HCT116 (cell line): ENCODE data around the gene AKR7A2. TPM values are rescaled to one million over a fixed set of nuclear protein-coding genes. Genes with fewer than 3 reads are reported as not detected.

Experiments used
- ATAC-seq: fragments of 200-7000 bp; cut with Tn5 transposase; 2 replicates; pipeline ENCODE4 v1.9.1; 2020; ENCODE audit warnings: mild to moderate bottlenecking, moderate library complexity
- BruUV-seq: library from RNA; stranded (reverse); fragments of 400-500 nt; replicated peaks from 2 replicates; lab custom pipeline; 2021; lab: Mats Ljungman, UMichigan
- CTCF ChIA-PET: fragments of 300-600 bp; sonication (Branson Sonifier 250); formaldehyde crosslinking; loops from one replicate; lab custom pipeline; 2021; ENCODE audit warnings: antibody characterized with exemption; lab: Charles Lee
- POLR2A ChIA-PET: fragments of 300-600, 350-600 bp; sonication (Branson Sonifier 250); formaldehyde crosslinking; loops from one replicate; lab custom pipeline; 2021; ENCODE audit warnings: antibody characterized with exemption; lab: Charles Lee
- RAD21 ChIA-PET, 2 experiments: fragments of 300-600 bp; sonication (Branson Sonifier 250); formaldehyde crosslinking; loops; one replicate each; lab custom pipeline; 2023; ENCODE audit warnings: low total read pairs in 2 of 2; ENCODE audit not compliant: uncharacterized antibody in 2 of 2, unreplicated experiment in 2 of 2, low non-redundant PET in 1 of 2; lab: Charles Lee
- DNase-seq: peaks from one replicate; pipeline ENCODE4 v3.0.0-alpha.2; 2010; ENCODE audit warnings: low read depth, low spot score
- H2AFZ ChIP-seq: fragments of 200-600 bp; shearing (Covaris generic), sonication (generic); 2 replicates; pipeline ENCODE4 v1.6.1; 2017; ENCODE audit warnings: low read depth, mixed run types, mixed read lengths, antibody characterized with exemption, low read length; ENCODE audit not compliant: poor library complexity, severe bottlenecking
- H3K27ac ChIP-seq: 2 replicates; pipeline ENCODE4 v1.5.1; 2012; ENCODE audit warnings: low read depth, low read length
- H3K27me3 ChIP-seq: fragments of 200-600 bp; sonication (generic); 2 replicates; pipeline ENCODE4 v1.6.1; 2016; ENCODE audit warnings: mixed run types, low read length, mixed read lengths; ENCODE audit not compliant: insufficient read depth
- H3K36me3 ChIP-seq, 2 experiments: fragments of 200-500 bp in 1 of 2; fragments of 200-600 bp in 1 of 2; sonication (Bioruptor generic) in 1 of 2; sonication (generic) in 1 of 2; 2 replicates each; pipeline versions ENCODE4 v1.5.1 to v1.6.1; 2014 to 2016; ENCODE audit warnings: low read length in 2 of 2, inconsistent platforms in 1 of 2, mixed read lengths in 1 of 2, mixed run types in 1 of 2; ENCODE audit not compliant: insufficient read depth in 2 of 2, control insufficient read depth in 1 of 2
- H3K4me1 ChIP-seq, 2 experiments: fragments of 200-600 bp in 1 of 2; sonication (generic) in 1 of 2; 2 replicates each; pipeline versions ENCODE4 v1.5.1 to v1.6.1; 2012 to 2017; ENCODE audit warnings: low read length in 2 of 2, inconsistent platforms in 1 of 2, mild to moderate bottlenecking in 1 of 2, mixed read lengths in 1 of 2, mixed run types in 1 of 2, moderate library complexity in 1 of 2; ENCODE audit not compliant: insufficient read depth in 2 of 2, control insufficient read depth in 1 of 2
- H3K4me2 ChIP-seq: fragments of 200-600 bp; sonication (generic); 2 replicates; pipeline ENCODE4 v1.6.1; 2017; ENCODE audit warnings: mixed run types, low read length, mixed read lengths
- H3K4me3 ChIP-seq, 2 experiments: fragments of 200-600 bp in 1 of 2; sonication (generic) in 1 of 2; replicated peaks in 1 of 2; 2 replicates each; pipeline ENCODE4 v1.5.1; 2011 to 2016; ENCODE audit warnings: low read length in 2 of 2, control low read depth in 1 of 2, low read depth in 1 of 2, mild to moderate bottlenecking in 1 of 2, mixed read lengths in 1 of 2, mixed run types in 1 of 2
- H3K79me2 ChIP-seq: fragments of 200-600 bp; sonication (generic); 2 replicates; pipeline ENCODE4 v1.6.1; 2017; ENCODE audit warnings: mild to moderate bottlenecking, mixed run types, low read length, moderate library complexity, mixed read lengths; ENCODE audit not compliant: insufficient read depth
- H3K9ac ChIP-seq: fragments of 200-600 bp; sonication (generic); 2 replicates; pipeline ENCODE4 v1.6.1; 2016; ENCODE audit warnings: low read length, mixed read lengths
- H3K9me2 ChIP-seq: fragments of 200-600 bp; sonication (generic), shearing (Covaris generic); 2 replicates; pipeline ENCODE4 v1.6.1; 2017; ENCODE audit warnings: mixed run types, mild to moderate bottlenecking, moderate library complexity; ENCODE audit not compliant: insufficient read depth
- H3K9me3 ChIP-seq, 2 experiments: fragments of 200-500 bp in 1 of 2; fragments of 200-600 bp in 1 of 2; sonication (Bioruptor generic) in 1 of 2; sonication (generic) in 1 of 2; 2 replicates each; pipeline ENCODE4 v1.6.1; 2014 to 2017; ENCODE audit warnings: low read length in 2 of 2, mixed read lengths in 2 of 2, inconsistent platforms in 1 of 2, low read depth in 1 of 2, mild to moderate bottlenecking in 1 of 2, mixed run types in 1 of 2, moderate library complexity in 1 of 2; ENCODE audit not compliant: control insufficient read depth in 1 of 2, insufficient read depth in 1 of 2
- H4K20me1 ChIP-seq: fragments of 200-600 bp; sonication (generic), shearing (Covaris generic); 2 replicates; pipeline ENCODE4 v1.6.1; 2017; ENCODE audit warnings: mixed run types, mild to moderate bottlenecking, moderate library complexity; ENCODE audit not compliant: insufficient read depth
- CBX3 ChIP-seq: IDR thresholded peaks from 2 replicates; pipeline ENCODE4 v1.6.1; 2012; ENCODE audit warnings: low read depth
- CEBPB ChIP-seq: IDR thresholded peaks from 2 replicates; pipeline ENCODE4 v1.6.1; 2012; ENCODE audit warnings: low read depth
- EGR1 ChIP-seq: IDR thresholded peaks from 2 replicates; pipeline ENCODE4 v1.6.1; 2012; ENCODE audit warnings: low read depth
- ELF1 ChIP-seq: IDR thresholded peaks from 2 replicates; pipeline ENCODE4 v1.6.1; 2012; ENCODE audit warnings: low read depth, borderline replicate concordance
- EZH2 ChIP-seq: fragments of 200-600 bp; sonication (generic); IDR thresholded peaks from 2 replicates; pipeline ENCODE4 v1.6.1; 2017; ENCODE audit warnings: antibody characterized with exemption, mixed run types
- EZH2phosphoT487 ChIP-seq: fragments of 200-600 bp; IDR thresholded peaks from 2 replicates; pipeline ENCODE4 v1.6.1; 2018; ENCODE audit warnings: antibody characterized with exemption, borderline replicate concordance
- FOSL1 ChIP-seq: IDR thresholded peaks from 2 replicates; pipeline ENCODE4 v1.6.1; 2012; ENCODE audit warnings: low read depth
- JUND ChIP-seq: IDR thresholded peaks from 2 replicates; pipeline ENCODE4 v1.6.1; 2012
- POLR2A ChIP-seq: IDR thresholded peaks from 2 replicates; pipeline ENCODE4 v1.7.0; 2011; ENCODE audit warnings: borderline replicate concordance; ENCODE audit not compliant: insufficient read depth, insufficient read length; ENCODE audit errors: extremely low read depth
- POLR2AphosphoS5 ChIP-seq: IDR thresholded peaks from 2 replicates; pipeline ENCODE4 v1.6.1; 2011; ENCODE audit warnings: mild to moderate bottlenecking, low read depth, low read length, moderate library complexity
- RAD21 ChIP-seq: IDR thresholded peaks from 2 replicates; pipeline ENCODE4 v1.6.1; 2012; ENCODE audit warnings: low read depth, mild to moderate bottlenecking
- SIN3A ChIP-seq: IDR thresholded peaks from 2 replicates; pipeline ENCODE4 v1.6.1; 2012; ENCODE audit warnings: low read depth
- SP1 ChIP-seq: IDR thresholded peaks from 2 replicates; pipeline ENCODE4 v1.6.1; 2012; ENCODE audit warnings: low read depth
- YY1 ChIP-seq: IDR thresholded peaks from 2 replicates; pipeline ENCODE4 v1.6.1; 2011; ENCODE audit warnings: low read length, low read depth, moderate library complexity, mild to moderate bottlenecking; ENCODE audit not compliant: insufficient replicate concordance; ENCODE audit errors: extremely low read depth
- ZBTB33 ChIP-seq: IDR thresholded peaks from 2 replicates; pipeline ENCODE4 v1.6.1; 2011; ENCODE audit warnings: mild to moderate bottlenecking, low read length, moderate library complexity; ENCODE audit not compliant: insufficient replicate concordance; ENCODE audit errors: extremely low read depth
- ZFX ChIP-seq: fragments of 450-650 bp; IDR thresholded peaks from 2 replicates; pipeline ENCODE4 v1.6.1; 2017
- ZNF274 ChIP-seq: fragments of 200-500 bp; sonication (Bioruptor generic); IDR thresholded peaks from 2 replicates; pipeline ENCODE4 v1.6.1; 2014; ENCODE audit warnings: mild to moderate bottlenecking, low read depth, low read length, inconsistent platforms
- intact Hi-C: fragments of 100-400 bp; cut with micrococcal nuclease; formaldehyde crosslinking; loops from 2 replicates; pipeline ENCODE4 v1.10.0; 2022
- total RNA-seq: library from RNA; stranded (reverse); gene quantifications from one replicate; pipeline ENCODE4 v1.2.1, GENCODE V29; 2021; ENCODE audit not compliant: unreplicated experiment
- TF ChIP-seq, protein P1 (sequence below): IDR thresholded peaks from 2 replicates; pipeline ENCODE4 v1.6.1; 2012
- TF ChIP-seq, protein P2 (sequence below): IDR thresholded peaks from 2 replicates; pipeline ENCODE4 v1.6.1; 2012

AKR7A2 gene
- total RNA-seq, 1 experiment from 2014 or later, result 90.8 TPM

GRCh38 chr1:19307794-19308508, 4.0 kb downstream of the AKR7A2 start (continued):
- TF ChIP-seq ZBTB33 (no peak), SIN3A (no peak)

DNA sequence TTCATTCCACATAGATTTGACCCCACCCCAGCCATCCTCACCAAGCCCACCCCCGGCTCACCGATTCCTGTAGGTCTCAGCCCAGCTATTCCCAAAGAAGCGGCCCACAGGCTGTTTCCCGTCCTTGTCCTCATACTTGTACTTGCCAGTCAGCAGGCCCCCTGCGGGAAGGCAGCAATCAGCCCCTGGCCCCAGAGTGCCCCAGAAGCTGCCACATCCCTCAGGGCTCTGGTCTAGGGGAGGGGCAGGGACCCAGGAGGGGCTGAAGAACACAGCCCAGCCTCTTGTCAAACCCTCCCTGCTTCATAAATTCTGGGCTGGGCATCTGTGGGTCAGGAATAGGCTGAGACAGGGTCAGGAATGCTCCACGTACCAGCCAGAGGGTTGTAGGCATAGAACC, 5.0 kb downstream of the AKR7A2 start:
- Histone ChIP-seq H3K9ac (no peak overlapping the region), H3K4me2 (no peak overlapping the region), H3K9me2 (no peaks in the 10 kb centered on the region), H3K27ac (no peak overlapping the region), H4K20me1 (no peaks in the 10 kb centered on the region), H3K4me3 (no peak overlapping the region), H3K4me1 (peaks cover 5 to 9% of the 10 kb centered on the region in 2 experiments; a peak in 3 of 4 replicates), H3K27me3 (no peaks in the 10 kb centered on the region), H3K36me3 (peaks cover 30 to 34% of the 10 kb centered on the region in 2 experiments), H2AFZ (no peak overlapping the region), H3K9me3 (no peaks in the 10 kb centered on the region), H3K79me2 (peaks cover 31% of the 10 kb centered on the region)
- CTCF ChIA-PET, result no interaction called here
- intact Hi-C loops, result no loop called here
- no peak for ATAC-seq
- TF ChIP-seq EZH2 (no peak), JUND (no peak), CBX3 (no peak), YY1 (no peak), POLR2A (no peak), RAD21 (no peak), ZNF274 (no peak), EZH2phosphoT487 (no peak), ELF1 (no peak), ZBTB33 (no peak), SIN3A (no peak), FOSL1 (no peak), CEBPB (no peak), ZFX (no peak), POLR2AphosphoS5 (no peak), EGR1 (no peak), SP1 (no peak)
- TF ChIP-seq, protein P1, sequence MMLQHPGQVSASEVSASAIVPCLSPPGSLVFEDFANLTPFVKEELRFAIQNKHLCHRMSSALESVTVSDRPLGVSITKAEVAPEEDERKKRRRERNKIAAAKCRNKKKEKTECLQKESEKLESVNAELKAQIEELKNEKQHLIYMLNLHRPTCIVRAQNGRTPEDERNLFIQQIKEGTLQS, result no peak
- TF ChIP-seq, protein P2, sequence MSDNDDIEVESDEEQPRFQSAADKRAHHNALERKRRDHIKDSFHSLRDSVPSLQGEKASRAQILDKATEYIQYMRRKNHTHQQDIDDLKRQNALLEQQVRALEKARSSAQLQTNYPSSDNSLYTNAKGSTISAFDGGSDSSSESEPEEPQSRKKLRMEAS, result no peak
- POLR2A ChIA-PET, result no interaction called here
- no peak for DNase-seq
- RAD21 ChIA-PET, result no interaction called here
- no TSS peak for BruUV-seq
